Upper lobe of left lung (tissue), 4 donors: ENCODE data around the gene NHS.

Experiments used
- POLR2A ChIP-seq, 4 donors: fragments of 450-650 bp; IDR thresholded peaks; one replicate each; pipeline ENCODE4 v1.5.1; 2016 to 2017; ENCODE audit warnings: antibody characterized with exemption in 4 of 4, mild to moderate bottlenecking in 2 of 4
- POLR2AphosphoS5 ChIP-seq, 2 donors: sonication (generic); formaldehyde crosslinking; IDR thresholded peaks; one replicate each; pipeline ENCODE4 v1.5.1; 2017; ENCODE audit warnings: antibody characterized with exemption in 2 of 2
- TF ChIP-seq, protein P1 (sequence below), 6 experiments: fragments of 450-650 bp in 4 of 6; fragments of 200-600 bp in 2 of 6; sonication (generic) in 2 of 6; IDR thresholded peaks; one replicate each; pipeline ENCODE4 v1.5.1; 2016 to 2019; ENCODE audit warnings: antibody characterized with exemption in 6 of 6

DNA sequence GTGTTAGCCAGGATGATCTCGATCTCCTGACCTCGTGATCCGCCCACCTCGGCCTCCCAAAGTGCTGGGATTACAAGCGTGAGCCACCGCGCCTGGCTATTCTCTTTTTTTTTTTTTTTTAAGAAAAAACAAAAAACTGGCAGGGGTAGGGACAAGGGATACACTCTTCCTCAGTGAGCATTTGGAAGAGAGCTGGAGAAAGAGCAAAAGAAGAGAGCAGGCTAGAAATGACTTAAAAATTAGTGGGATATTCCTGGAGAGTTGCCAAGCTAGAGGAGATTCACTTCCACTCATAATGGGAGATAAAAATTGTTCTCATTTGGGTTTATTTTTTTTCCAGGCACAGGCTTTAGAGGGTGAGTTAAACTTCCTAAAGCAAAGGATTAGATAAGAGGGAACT, 222.3 kb downstream of the NHS start:
- TF ChIP-seq, protein P1, sequence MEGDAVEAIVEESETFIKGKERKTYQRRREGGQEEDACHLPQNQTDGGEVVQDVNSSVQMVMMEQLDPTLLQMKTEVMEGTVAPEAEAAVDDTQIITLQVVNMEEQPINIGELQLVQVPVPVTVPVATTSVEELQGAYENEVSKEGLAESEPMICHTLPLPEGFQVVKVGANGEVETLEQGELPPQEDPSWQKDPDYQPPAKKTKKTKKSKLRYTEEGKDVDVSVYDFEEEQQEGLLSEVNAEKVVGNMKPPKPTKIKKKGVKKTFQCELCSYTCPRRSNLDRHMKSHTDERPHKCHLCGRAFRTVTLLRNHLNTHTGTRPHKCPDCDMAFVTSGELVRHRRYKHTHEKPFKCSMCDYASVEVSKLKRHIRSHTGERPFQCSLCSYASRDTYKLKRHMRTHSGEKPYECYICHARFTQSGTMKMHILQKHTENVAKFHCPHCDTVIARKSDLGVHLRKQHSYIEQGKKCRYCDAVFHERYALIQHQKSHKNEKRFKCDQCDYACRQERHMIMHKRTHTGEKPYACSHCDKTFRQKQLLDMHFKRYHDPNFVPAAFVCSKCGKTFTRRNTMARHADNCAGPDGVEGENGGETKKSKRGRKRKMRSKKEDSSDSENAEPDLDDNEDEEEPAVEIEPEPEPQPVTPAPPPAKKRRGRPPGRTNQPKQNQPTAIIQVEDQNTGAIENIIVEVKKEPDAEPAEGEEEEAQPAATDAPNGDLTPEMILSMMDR (IDR thresholded peaks at IDR 0.05): no peak
- TF ChIP-seq POLR2A (IDR thresholded peaks at IDR 0.05): no peak
- no peak for TF ChIP-seq POLR2AphosphoS5 (IDR thresholded peaks at IDR 0.05)
